Stimulated activated CD8-positive, alpha-beta memory T cell treated with anti-CD3 and anti-CD28 coated beads, Interleukin-12 subunit alpha, Interleukin-12 subunit beta, amount 100 ng/mL, for 24 hours (primary cell): ENCODE results near the gene CASZ1.

Experiments used
- DNase-seq: peaks from one replicate; pipeline ENCODE4 v3.0.0-alpha.2; 2020; ENCODE audit errors: extremely low read depth

The CASZ1 gene

GRCh38 chr1:10821388-10821787 lies 24.9 kb upstream of the CASZ1 start:
- DNase-seq: no peak

GRCh38 chr1:10820422-10820821 lies 24.0 kb upstream of the CASZ1 start:
- DNase-seq: no peak

GRCh38 chr1:10819198-10819901 lies 22.9 kb upstream of the CASZ1 start:
- DNase-seq: no peak

- no peak for DNase-seq
These were observed 22.1 kb upstream of the CASZ1 start for GRCh38 chr1:10818262-10819197.

GRCh38 chr1:10816743-10817369 lies 20.4 kb upstream of the CASZ1 start:
- no peak for DNase-seq

- no peak for DNase-seq
These were observed 19.8 kb upstream of the CASZ1 start for GRCh38 chr1:10816233-10816632.

GRCh38 chr1:10815858-10816195 lies 19.4 kb upstream of the CASZ1 start:
- no peak for DNase-seq

GRCh38 chr1:10814976-10815857 lies 18.8 kb upstream of the CASZ1 start:
- DNase-seq: no peak

GRCh38 chr1:10814312-10814711 lies 17.9 kb upstream of the CASZ1 start:
- no peak for DNase-seq

- DNase-seq: no peak
These were observed 17.4 kb upstream of the CASZ1 start for GRCh38 chr1:10813799-10814198.

GRCh38 chr1:10812387-10812915 lies 16.0 kb upstream of the CASZ1 start:
- no peak for DNase-seq

GRCh38 chr1:10808441-10808840 lies 12.0 kb upstream of the CASZ1 start:
- no peak for DNase-seq

- DNase-seq: no peak
These were observed 10.5 kb upstream of the CASZ1 start for GRCh38 chr1:10806966-10807365.

GRCh38 chr1:10803971-10804820 lies 7.8 kb upstream of the CASZ1 start:
- DNase-seq: no peak

- DNase-seq: no peak
These were observed 6.7 kb upstream of the CASZ1 start for GRCh38 chr1:10802944-10803715.

- no peak for DNase-seq
These were observed 4.3 kb upstream of the CASZ1 start for GRCh38 chr1:10800778-10801177.

- no peak for DNase-seq
These were observed 3.3 kb upstream of the CASZ1 start for GRCh38 chr1:10799726-10800125.

GRCh38 chr1:10795276-10796021 lies 997 bp downstream of the CASZ1 start:
- no peak for DNase-seq

- no peak for DNase-seq
These were observed 1.6 kb downstream of the CASZ1 start for GRCh38 chr1:10794724-10795275.
